Measurements from ENCODE around the gene PLCB1.

GRCh38 chr20:8510808-8511207 is 378.7 kb downstream of the PLCB1 start:
- no peak for TF ChIP-seq CTCF (conservative IDR thresholded peaks at IDR 0.05)
- TF ChIP-seq EZH2 (IDR thresholded peaks at IDR 0.05; ENCODE audit: low read depth) = no peak

All from PC-9 (cell line).